Activated CD8-positive, alpha-beta memory T cell treated with anti-CD3 and anti-CD28 coated beads for 24 hours (primary cell): ENCODE data around the gene RAB10.
A peak's percentile ranks its signal among the peaks of the same experiment; 100 is the strongest.
"Not testable (repeated sequence)": the region's sequence is repeated elsewhere in the genome, so short reads cannot be mapped to it uniquely, and the experiment has no call there.

Experiments
- DNase-seq: peaks from one replicate; pipeline ENCODE4 v3.0.0-alpha.2; 2020

Gene RAB10

DNA sequence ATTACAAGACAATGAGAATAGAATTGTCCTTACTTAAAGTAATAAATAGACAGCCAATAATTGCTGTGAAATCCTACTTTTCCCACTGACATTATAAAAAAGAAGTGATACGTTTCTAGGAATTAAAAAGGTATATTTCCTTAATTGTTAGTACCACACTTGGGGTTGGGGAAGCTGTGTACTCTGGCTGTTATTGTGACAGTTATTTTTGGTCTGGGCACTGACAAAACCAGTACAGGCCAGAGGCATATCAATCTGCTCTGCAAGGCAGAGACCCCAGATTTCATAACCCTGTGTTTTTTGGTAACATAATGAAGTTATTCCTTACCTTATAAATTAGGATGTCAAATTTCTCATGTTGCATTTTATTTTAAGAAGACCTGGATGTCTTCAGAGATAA lies 66.5 kb downstream of the RAB10 start:
- DNase-seq = no peak

DNA sequence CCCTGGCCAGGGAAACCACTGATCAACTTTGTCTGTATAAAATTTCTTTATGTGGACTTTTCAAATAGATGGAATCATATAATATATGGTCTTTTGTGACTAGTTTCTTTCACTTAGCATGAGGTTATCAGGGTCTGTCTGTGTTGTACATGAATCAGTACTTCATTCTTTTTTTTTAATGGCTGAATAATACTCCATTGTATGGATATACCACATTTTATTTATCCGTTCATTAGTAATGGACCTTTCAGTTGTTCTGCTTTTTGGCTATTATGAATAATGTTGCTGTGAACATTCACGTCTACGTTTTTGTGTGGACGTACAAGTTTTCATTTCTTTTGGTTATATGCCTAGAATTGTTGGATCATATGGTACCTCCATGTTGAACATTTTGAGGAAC lies 69.9 kb downstream of the RAB10 start:
- DNase-seq = no peak

DNA sequence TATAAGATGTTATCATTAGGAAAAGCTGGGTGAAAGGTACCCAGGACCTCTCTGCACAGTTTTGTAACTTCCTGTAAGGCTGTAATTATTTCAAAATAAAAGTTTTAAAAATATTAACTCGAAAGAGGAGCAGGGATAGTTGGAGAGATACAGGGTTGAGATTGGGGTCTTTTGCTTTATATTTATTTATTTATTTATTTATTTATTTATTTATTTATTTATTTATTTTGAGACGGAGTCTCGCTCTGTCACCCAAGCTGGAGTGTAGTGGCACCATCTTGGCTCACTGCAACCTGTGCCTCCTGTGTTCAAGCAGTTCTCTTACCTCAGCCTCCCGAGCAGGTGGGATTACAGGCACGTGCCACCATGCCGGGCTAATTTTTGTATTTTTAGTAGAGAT lies 74.8 kb downstream of the RAB10 start:
- DNase-seq = not testable (repeated sequence)

DNA sequence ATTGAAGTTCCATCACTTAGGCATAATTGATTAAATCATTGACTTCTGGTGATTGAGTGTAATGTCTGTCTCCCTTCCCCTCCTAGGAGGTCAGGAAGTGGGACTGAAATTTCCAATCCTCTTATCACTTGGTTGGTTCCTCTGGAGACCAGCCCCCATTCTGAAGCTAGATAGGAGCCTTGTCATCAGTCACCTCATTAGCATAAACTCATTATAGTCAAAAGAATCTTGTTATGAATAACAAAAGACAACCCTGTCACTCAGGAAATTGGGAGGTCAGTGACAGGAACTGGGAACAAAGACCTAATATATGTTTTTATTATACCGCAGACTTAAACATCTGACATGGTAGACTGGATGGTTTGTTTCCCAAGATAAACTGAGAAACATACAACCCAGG lies 78.3 kb downstream of the RAB10 start:
- no peak for DNase-seq

DNA sequence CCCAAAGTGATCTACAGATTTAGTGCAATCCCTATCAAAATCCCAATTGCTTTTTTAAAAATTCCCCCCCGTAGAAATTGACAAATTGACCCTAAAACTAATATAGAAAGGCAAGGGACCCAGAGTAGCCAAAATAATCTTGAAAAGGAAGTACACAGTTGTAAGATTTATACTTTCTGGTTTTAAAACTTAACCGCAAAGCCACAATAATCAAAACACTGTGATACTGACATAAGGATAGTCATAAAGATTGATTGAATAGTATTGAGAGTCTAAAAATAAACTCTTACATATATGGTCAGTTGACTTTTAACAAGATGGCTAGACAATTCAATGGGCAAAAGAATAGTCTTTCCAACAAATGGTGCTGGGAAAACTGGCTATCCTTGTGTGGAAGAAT lies 80.3 kb downstream of the RAB10 start:
- DNase-seq = no peak

DNA sequence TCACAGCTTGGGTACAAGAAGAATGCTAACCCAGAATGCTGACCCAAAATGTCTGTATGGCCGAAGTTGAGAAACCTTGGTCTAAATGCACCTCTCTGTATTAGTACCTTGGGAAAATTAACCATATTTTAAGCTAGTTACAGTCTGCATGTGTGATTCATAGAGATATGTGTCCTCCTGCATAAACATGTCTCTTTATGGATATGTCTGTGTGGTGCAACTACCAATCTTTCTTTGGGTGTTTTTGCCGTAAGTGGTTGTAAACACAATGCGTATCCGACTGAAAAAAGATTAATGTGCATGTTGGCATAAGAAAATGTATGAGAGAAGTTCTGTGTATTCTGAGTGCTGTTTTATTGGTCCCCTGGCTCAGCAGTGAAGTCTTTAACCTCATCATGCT lies 84.8 kb downstream of the RAB10 start:
- DNase-seq = no peak

DNA sequence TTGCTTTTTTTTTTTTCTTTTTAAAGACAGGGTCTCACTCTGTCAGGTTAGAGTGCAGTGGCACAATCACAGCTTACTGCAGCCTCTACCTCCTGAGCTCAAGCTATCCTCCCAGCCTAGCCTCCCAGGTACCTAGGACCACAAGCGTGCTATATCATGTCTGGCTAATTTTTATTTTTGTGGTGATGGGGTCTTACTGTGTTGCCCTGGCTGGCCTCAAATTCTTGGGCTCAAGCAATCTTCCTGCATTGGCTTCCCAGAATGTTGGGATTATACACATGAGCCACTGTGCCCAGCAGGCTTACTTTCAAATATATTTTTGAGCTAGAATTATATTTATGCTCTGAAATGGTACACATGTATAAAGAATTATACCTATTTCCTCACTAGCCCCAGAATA lies 85.6 kb downstream of the RAB10 start:
- DNase-seq = no peak

DNA sequence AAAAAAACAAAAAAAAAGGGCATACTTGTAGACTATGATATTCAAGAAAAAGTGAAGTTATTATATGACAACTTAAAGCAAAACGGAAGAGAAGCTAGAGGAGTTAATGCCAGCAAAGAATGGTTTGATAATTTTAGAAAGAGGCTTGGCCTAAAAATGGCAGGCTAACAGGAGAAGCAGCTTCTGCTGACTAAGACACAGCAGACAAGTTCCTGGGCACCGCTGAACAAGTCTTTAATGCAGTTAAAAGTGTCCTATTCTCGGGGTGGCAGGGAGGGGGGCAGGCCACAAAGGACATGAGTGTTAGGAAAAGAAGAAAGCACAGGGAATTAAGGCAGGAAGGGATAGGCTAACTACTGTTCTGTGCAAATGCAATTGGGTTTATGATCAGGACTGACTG lies 88.7 kb downstream of the RAB10 start:
- DNase-seq = no peak

DNA sequence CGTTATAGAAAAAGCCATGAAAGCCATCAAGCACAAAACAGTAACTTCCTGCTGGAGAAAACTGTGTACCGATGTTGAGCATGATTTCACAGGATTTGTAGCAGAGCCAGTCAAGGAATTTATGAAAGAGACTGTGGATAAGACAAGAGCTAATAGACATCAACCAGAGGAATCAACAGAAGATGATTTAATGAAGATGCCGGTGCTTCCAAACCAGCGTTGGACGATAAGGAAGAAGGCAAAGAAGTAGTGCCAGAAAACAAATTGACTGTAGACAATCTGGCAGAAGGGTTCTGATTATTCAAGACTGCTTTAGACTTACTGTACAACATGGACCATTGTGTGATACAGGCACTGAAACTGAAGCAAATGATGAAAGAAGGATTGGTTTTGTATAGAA lies 89.5 kb downstream of the RAB10 start:
- DNase-seq = no peak

DNA sequence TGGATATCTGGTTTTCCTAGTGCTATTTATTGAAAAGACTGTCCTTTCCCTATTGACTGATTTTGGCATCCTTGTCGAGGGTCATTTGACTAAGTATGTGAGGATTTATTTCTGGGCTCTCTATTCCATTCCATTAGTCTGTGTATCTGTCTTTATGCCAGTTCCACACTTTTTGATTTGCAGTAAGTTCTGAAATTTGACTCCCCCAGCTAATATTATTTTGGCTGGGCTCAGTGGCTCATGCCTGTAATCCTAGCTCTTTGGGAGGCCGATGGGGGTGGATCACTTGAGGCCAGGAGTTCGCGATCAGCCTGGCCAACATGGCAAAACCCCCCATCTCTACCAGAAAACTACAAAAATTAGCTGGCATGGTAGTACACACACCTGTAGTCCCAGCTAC lies 92.2 kb downstream of the RAB10 start:
- no peak for DNase-seq

DNA sequence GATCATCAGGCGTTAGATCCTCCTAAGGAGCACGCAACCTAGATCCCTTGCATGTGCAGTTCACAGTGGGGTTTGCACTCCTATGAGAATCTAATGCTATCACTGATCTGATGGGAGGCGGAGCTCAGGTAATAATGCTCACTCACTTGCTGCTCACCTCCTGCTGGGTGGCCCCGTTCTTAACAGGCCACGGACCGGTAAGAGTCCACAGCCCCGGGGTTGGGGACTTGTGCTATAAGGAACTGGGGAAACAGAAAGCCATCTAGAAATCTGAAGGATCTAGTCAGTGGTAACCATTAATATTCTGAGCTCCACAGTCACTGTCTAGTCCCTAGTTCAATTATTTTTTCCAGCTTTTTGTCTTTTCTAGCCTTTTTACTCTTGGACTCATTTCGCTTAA lies 94.3 kb downstream of the RAB10 start:
- DNase-seq = no peak

DNA sequence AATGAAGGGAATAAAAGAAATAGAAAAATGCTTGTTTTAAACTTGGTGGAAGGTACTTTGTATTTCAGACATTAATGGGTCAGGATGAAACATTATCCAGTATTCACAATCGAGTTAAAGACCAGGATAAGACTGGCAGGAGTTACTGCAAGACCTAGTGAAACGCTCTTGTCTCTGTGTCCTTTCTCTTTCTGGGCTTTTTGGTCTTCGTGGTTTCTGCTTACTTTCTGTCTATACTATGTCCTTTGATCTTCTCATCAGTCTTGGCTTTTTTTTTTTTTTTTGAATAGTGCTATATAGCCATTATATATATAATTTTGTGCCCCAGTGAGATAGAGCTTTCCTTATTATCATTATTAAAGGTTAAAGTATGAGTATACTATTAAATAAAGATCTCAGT lies 96.9 kb downstream of the RAB10 start:
- no peak for DNase-seq

DNA sequence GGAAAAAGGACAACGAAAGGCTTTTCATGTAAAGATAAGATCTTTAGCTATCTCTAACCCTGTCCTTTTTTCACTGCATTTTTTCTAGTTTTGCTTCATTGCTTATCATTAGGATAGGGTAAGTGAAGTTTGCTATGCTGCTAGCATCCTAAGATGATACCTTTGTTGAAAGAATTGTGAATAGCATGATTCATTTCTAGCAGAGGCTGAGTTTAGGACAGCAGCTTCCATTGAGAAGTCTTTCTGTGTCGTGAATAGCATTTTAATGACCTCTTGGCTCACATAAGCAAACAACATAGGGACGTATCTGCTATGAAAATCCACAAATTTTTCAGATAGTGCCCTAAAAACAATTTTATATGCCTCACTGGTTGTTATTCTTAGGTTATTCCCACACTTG lies 102.6 kb downstream of the RAB10 start:
- no peak for DNase-seq

DNA sequence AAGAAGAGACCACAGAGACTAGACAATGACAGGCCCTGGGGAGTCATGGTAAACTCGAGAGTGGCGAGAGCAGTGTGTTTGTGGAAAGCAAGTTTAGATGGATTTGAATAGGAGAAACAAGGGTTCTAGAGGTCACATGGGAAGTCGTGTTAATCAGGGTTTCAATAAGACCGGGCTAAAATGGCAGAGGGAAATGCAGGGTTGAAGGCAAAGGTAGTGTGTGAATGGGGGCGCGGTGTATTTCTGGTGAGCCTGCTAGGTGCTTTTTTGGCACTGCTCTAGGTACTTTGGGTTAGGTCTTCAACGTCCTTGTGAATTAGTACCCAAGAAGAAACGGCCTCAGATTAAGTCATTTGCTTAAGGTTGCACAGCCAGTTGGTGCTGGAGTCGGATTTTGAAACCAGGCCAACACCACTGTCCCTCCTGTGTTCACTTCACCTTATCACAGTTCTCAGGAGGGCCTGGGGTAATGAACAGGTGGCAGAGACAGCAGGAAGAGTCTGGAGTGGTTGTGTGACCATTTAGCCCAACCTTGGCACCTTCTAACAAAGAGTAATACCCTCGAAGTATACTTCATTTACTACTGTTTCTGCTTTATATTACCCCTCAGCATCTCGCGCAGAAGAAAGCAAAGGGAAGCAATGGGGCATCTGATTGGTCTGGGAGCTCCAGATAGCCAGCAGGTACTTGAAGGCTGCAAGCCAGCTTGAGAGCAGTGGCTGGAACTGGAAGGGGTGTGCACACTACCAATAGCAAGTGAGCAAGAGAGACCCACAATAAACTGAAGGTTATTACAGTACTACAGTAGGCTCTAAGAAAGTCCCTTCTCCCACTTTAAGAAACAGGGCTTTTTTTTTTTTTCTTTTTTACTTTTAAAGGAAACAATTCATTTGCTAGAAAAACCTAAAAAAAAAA lies 105.6 kb downstream of the RAB10 start:
- DNase-seq = no peak

DNA sequence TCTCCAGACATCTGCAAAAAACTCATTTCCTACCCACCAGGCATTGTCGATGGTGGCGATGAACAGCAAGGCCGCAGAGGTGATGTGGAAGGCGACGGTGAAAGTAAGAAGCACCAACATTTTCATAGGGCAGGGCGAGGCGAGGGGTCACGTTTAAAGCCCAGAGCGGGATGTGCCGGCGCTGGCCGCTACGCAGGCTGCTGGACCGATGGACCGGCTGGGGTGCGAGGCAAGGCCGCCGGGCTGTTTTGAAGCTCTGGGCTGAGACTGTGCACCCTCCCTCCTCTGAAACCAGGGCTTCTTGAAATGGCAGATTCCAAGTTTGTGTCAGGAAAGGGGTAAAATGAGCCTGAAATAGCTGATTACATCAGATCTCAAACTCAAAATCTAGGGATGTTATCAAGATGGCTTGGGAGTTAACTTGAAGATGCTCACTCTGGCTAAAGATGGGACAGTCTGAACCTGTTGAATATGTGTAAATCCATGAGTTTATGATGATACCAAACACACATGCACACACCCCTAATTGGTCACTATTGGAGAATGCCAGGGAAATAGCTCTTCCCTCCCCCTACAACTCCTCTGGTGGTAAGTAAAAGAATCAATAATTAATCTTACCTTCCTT lies 107.4 kb downstream of the RAB10 start:
- DNase-seq = no peak

DNA sequence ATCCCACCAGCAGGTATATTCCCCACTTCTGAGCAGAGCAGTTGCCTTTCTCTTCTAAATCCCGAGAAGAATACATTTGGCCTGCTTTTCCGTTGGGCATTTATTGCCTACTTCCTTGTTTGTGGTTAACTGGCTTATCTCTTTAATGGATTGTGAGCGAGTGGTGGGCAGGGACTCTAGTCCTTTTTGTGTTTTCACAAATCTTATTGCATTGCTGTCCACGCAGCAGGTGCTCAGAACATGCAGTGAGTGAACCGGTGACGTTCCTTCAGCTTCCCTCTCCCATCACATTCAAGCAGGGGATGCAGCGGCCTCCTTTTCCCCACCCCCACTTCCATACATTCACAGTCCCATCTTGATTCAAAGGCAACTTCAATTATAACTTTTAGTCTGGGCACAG lies 110.1 kb downstream of the RAB10 start:
- DNase-seq = no peak

DNA sequence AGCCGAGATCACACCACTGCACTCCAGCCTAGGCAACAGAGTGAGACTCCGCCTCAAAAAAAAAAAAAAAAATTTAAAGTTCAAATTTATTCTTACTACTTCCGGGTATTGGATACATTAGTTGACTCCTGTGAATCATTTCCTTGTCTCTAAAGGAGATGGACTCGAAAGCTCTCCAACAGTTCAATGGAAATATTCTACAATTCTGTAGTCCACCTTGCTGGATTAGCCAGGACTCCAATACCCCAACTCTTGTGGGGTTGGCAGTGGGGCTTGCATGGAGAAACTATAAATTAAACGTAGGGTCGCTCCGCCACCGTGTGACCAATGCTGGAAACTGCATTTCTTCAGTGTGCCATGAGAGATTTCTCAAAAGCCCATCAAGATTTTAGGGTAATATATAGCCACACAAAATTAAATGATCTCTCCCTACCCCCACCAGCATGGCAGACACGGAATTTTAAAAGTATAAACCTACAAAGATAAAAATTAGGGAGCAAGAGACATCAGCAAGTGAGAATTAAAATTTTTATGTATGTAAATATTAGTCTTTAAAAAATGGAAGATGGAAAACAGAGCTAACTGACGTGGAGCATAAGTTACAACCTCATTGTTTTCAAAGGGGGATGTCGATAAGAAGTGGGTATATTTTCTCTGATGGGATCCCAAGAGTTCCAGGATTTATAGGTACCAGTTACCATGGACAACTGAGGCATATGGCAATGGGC lies 111.2 kb downstream of the RAB10 start:
- peak; percentile 80 for DNase-seq

DNA sequence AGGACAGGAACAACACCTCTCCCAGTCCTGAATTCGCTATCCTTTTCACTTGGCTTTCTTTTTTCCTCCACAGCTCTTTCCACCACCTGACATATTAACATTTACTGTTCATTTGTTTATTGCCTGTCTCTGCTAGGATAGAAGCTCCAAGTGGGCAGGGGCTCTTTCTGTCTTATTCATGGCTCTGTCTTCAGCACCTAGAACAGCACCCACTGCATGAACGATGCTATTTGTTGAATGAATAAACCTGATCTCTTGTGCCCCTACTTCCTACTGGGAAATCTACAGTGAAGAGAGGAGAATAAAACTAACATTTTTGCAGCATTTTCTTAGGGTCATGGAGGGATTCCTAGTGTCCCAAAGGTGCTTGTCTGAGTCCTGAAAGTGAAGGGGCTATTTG lies 114.6 kb downstream of the RAB10 start:
- DNase-seq = no peak

DNA sequence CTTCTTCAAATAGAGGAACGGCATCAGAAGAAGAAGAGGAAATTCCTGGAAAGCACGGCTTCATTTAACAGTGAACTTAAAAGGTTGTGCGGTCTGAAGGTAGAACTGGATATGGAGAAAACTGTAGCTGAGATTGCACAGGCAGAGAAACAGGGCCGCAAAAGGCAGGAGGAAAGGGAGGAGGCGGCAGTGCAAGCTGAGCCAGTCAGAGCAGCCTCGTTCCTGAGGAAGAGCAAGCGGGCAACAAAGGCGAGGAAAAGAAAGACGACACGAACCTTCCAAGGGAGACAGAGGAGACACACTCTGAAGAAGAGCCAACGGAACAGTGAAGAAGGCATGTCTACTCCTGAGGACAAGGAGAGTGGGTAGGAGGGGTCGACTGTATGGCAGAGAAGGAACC lies 116.4 kb downstream of the RAB10 start:
- DNase-seq = no peak

DNA sequence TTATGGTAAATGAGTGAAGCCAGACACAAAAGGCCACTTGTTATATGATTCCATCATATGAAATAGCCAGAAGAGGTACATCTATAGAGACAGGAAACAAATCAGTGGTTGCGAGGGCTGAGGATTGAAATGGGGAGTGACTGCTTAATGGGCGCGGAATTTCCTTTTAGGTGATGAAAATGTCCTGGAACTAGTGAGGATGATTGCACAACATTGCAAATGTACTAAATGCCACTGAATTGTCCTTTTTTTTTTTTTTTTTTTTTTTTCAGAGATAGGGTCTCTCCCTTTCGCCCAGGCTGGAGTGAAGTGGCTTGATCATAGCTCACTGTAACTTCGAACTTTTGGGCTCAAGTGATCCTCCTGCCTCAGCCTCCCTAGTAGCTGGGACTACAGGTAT lies 123.7 kb downstream of the RAB10 start:
- no peak for DNase-seq

DNA sequence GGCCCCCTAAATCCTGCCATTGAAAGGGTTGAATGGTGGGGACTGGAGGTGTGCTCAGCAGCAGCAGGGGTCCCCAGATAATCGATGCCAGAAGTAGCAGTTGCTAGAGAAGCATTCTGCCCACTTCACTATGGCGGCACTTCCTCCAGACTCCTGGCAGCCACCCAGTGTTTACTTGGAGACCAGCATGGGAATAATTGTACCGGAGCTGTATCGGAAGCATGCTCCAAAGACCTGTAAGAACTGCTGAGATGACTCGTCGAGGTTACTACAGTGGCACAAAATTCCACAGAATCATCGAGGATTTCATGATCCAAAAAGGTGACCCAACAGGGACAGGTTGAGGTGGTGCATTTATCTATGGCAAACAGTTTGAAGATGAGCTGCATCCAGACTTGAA lies 128.0 kb downstream of the RAB10 start:
- peak; percentile 26 for DNase-seq

DNA sequence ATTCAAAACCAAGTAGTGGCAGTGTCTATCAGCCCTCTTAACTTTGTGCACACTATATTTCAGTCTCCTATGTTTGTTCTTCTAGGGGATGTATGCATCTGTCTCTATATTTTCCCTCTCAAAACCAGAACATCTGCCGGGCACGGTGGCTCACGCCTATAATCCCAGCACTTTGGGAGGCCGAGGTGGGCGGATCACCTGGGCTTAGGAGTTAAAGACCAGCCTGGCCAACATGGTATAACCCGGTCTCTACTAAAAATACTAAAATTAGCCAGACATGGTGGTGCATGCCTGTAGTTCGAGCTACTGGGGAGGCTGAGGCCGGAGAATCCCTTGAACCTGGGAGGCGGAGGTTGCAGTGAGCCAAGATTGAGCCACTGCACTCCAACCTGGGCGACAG lies 129.1 kb downstream of the RAB10 start:
- peak; percentile 9 for DNase-seq

DNA sequence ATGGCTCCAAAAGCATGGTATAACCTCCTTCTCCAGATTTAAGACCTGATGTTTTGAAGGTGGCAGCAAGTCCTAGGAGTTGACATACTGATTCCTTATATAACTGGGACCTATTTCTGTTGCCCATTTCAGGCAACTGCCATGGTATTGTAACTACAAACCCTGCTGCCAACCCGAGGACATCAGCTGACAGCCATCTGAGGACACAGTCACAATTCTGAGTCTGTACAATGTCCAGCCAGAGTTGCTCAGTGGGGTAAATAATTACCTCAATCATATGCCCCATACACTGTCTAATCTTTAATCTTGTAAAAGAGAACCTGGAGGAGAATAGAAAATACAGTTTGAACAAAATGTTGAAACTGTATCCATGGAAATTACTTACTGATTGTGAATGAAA lies 130.3 kb downstream of the RAB10 start:
- peak; percentile 28 for DNase-seq

DNA sequence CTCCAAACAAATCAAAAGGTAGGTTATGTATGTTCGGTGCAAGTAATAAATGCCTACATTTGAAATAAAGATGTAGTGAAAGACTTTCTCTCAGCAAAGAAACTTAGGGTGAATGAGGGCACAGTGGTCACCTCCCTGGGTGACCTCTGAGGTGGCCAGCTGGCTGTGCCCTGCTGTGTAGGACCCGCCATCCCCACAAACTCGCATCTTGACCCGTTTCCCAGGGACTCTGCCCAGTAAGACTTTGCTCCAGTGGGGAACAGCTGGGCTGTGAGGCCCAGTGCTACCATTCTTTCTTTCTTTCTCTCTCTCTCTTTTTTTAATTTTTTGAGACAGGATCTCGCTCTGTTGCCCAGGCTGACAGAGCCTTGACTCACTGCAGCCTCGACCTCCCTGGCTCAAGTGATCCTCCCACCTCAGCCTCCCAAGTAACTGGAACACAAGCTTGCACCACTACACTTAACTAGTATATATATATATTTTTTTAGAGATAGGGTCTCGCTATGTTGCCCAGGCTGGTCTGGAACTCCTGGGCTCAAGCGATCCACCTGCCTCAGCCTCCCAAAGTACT lies 130.8 kb downstream of the RAB10 start:
- DNase-seq = peak; percentile 5
